Psoas muscle (tissue), 8 donors: ENCODE measurements around the gene KLHDC7A. TPM values are rescaled to one million over a fixed set of nuclear protein-coding genes. Genes with fewer than 3 reads are reported as not detected.

ENCODE experiments used
- ATAC-seq, 4 donors: fragments of 200-7000 bp; cut with Tn5 transposase; one replicate each; pipeline ENCODE4 v1.9.1; 2020; ENCODE audit warnings: moderate library complexity in 3 of 4, mild to moderate bottlenecking in 2 of 4
- DNase-seq, 2 donors: peaks; one replicate each; pipeline ENCODE4 v3.0.0-alpha.2; 2020
- H3K27ac ChIP-seq: fragments of 200-600 bp; one replicate; pipeline ENCODE4 v1.8.0; 2022
- H3K27me3 ChIP-seq, 3 donors: fragments of 200-600 bp in 1 of 3; one replicate each; pipeline versions ENCODE4 v1.6.1 to v1.8.0; 2013 to 2022; ENCODE audit warnings: low read length in 2 of 3, mild to moderate bottlenecking in 2 of 3, moderate library complexity in 1 of 3; ENCODE audit not compliant: insufficient read depth in 3 of 3
- H3K36me3 ChIP-seq, 2 donors: fragments of 200-600 bp in 1 of 2; one replicate each; pipeline versions ENCODE4 v1.6.1 to v1.8.0; 2013 to 2022; ENCODE audit warnings: low read depth in 1 of 2, mild to moderate bottlenecking in 1 of 2, moderate library complexity in 1 of 2; ENCODE audit not compliant: insufficient read depth in 1 of 2
- H3K4me1 ChIP-seq: fragments of 200-600 bp; one replicate; pipeline ENCODE4 v1.8.0; 2022
- H3K4me3 ChIP-seq: fragments of 200-600 bp; one replicate; pipeline ENCODE4 v1.8.0; 2022; ENCODE audit warnings: mild to moderate bottlenecking
- H3K9me3 ChIP-seq: fragments of 200-600 bp; one replicate; pipeline ENCODE4 v1.8.0; 2022
- whole genome bisulfite sequencing, 3 donors: extraction: QIAGEN DNeasy Blood & Tissue Kit; methylation state at CpG; one replicate each; pipeline versions ENCODE4 v1.1.6 to v1.1.7; 2013; 5-methylcytosine and 5-hydroxymethylcytosine counted together
- intact Hi-C, 2 donors: fragments of 100-400 bp; cut with DNase I; formaldehyde crosslinking; loops; one replicate each; pipeline versions ENCODE4 v1.11.0 to v1.14.2; 2022
- polyA plus RNA-seq, 3 donors: library from polyadenylated mRNA; stranded (reverse); fragments of 200-250 nt; gene quantifications; one replicate each; pipeline ENCODE4 v1.2.3, GENCODE V29; 2013
- total RNA-seq, 4 donors: library from RNA; stranded (reverse); fragmentation: NEBNext Ultra II Directional in 2 of 4; extraction: Animal tissue kit (Norgen Biotek cat#: 25700) in 2 of 4; gene quantifications; one replicate each; pipeline versions ENCODE4 v1.2.1 to v1.2.4, GENCODE V29; 2021 to 2023
- TF ChIP-seq, protein P1 (sequence below): fragments of 200-600 bp; IDR thresholded peaks from one replicate; pipeline ENCODE4 v1.8.0; 2022; ENCODE audit warnings: antibody characterized with exemption
- donor health status: healthy with polysubstance abuse.
- donor health status: DM: no; HTN: no; CAD: no; lungs with moderate emphysema.
- donor health status: Bipolar disorder and iron deficiency.
- donor health status: healthy.
- donor health status: DM: yes; HTN: yes; CAD: no.
- donor health status: DM: no; HTN: no; CAD: no.
- donor health status: DM: no; HTN: no; CAD: no.
- donor health status: DM: yes; HTN: yes; CAD: no.

KLHDC7A gene
- total and polyA plus RNA-seq, 7 donors, result 0.01 TPM; not detected in 6

DNA sequence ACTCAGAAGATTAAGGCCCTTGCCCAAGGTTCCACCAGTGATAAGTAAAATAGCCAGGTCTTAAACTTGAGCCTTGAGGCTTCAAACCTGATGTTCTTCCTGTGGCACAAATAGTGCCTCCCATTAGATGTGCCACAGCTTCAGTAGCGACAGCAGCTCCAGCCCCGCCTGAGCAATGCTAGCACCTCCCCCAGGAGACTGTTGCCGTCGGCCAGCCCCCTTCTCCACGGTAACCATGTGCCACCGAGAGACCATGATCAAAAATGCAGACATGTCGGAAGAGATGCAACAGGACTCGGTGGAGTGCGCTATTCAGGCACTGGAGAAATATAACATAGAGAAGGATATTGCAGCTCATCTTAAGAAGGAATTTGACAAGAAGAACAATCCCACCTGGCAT, 32.2 kb downstream of the KLHDC7A start:
- Histone ChIP-seq H3K4me3 (no peak overlapping the region), H3K27me3 (no peaks in the 10 kb centered on the region), H3K4me1 (no peaks in the 10 kb centered on the region), H3K27ac (no peak overlapping the region), H3K9me3 (peaks cover 28% of the 10 kb centered on the region), H3K36me3 (no peaks in the 10 kb centered on the region)
- TF ChIP-seq, protein P1, sequence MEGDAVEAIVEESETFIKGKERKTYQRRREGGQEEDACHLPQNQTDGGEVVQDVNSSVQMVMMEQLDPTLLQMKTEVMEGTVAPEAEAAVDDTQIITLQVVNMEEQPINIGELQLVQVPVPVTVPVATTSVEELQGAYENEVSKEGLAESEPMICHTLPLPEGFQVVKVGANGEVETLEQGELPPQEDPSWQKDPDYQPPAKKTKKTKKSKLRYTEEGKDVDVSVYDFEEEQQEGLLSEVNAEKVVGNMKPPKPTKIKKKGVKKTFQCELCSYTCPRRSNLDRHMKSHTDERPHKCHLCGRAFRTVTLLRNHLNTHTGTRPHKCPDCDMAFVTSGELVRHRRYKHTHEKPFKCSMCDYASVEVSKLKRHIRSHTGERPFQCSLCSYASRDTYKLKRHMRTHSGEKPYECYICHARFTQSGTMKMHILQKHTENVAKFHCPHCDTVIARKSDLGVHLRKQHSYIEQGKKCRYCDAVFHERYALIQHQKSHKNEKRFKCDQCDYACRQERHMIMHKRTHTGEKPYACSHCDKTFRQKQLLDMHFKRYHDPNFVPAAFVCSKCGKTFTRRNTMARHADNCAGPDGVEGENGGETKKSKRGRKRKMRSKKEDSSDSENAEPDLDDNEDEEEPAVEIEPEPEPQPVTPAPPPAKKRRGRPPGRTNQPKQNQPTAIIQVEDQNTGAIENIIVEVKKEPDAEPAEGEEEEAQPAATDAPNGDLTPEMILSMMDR, result no peak
- ATAC-seq (no peak), DNase-seq (no peak)
- WGBS, 3 donors, result 53 to 59% (median 56%) methylated on average over 9 of the region's 9 CpGs
- intact Hi-C loops, result no loop called here

DNA sequence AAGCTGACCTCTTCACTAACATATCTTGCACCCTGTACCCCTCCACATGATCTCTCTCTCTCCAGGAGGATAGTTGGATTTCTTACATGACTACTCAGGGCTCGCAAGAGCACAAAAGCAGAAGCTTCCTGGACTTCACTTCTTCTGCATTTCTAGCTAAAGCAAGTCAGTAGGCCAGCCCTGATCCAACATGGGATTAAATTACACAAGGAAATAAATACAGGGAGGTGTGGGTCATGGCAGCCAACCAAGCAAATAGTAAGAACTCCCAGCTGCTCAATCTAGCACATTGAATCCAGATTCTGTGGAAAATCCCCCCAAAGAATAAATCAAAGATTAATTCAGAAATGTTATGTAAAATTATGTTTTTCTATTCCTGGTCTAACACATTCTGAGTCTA, 33.3 kb downstream of the KLHDC7A start:
- 43 to 56% (median 51%) methylated on average over 1 of the region's 1 CpG for WGBS, 3 donors
- Histone ChIP-seq H3K9me3 (peaks cover 20% of the 10 kb centered on the region), H3K36me3 (no peaks in the 10 kb centered on the region), H3K4me1 (no peaks in the 10 kb centered on the region), H3K27ac (no peak overlapping the region), H3K27me3 (no peaks in the 10 kb centered on the region), H3K4me3 (no peak overlapping the region)
- TF ChIP-seq, protein P1, result no peak
- DNase-seq (no peak), ATAC-seq (no peak)
- intact Hi-C loops, result no loop called here

DNA sequence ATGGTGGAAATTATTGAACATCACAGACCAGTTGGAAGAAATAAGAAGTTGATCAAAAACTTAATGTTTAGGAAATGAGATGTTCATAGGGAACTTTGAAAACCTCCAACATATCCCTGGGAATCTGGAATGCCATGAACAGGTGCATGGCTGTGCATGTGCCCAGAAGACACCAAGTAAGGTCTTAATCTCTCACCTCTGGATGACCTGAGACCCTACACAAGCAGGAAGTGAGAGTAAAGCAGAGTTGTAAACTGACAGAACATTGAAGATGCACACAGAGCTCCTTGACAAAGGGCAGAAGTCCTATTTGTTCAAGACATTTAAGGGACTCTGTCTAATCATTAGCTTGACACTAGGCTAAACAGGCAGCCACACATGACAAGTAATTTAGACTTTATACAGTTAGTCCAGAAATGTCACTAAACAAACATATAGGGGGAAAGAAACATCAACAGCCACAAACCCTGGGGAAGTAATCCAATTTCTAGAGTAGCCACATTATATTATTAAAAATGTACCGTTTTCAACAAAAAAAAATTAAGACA, 34.5 kb downstream of the KLHDC7A start:
- Histone ChIP-seq H3K4me3 (no peak overlapping the region), H3K9me3 (peaks cover 20% of the 10 kb centered on the region), H3K36me3 (no peaks in the 10 kb centered on the region), H3K27me3 (peaks cover 0 to 6% (median 0%) of the 10 kb centered on the region in 3 donors), H3K4me1 (no peaks in the 10 kb centered on the region), H3K27ac (no peak overlapping the region)
- ATAC-seq (no peak), DNase-seq (no peak)
- WGBS, 3 donors, result 69 to 75% (median 73%) methylated on average over 1 of the region's 1 CpG
- TF ChIP-seq, protein P1, result no peak
- intact Hi-C loops, result no loop called here

DNA sequence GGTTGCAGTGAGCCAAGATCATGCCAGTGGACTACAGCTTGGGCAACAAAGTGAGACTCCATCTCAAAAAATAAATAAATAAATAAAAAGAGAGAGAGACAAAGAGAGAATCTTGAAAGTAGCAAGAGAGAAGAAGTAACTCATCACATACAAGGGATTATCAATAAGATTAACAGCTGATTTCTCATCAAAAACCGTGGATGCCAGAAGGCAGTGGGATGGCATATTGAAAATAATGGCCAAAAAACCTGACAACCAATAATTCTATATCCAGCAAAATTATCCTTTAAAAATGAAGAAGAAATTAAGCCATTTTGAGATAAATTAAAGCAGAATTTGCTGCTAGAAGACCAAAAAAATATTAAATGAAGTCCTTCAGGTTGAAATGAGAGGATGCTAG, 35.7 kb downstream of the KLHDC7A start:
- 47 to 78% (median 60%) methylated on average over 1 of the region's 1 CpG for WGBS, 3 donors
- Histone ChIP-seq H3K4me1 (no peaks in the 10 kb centered on the region), H3K27me3 (peaks cover 0 to 6% (median 0%) of the 10 kb centered on the region in 3 donors), H3K36me3 (no peaks in the 10 kb centered on the region), H3K27ac (no peak overlapping the region), H3K4me3 (no peak overlapping the region), H3K9me3 (peaks cover 20% of the 10 kb centered on the region)
- DNase-seq (no peak), ATAC-seq (no peak)
- intact Hi-C loops, result no loop called here
- TF ChIP-seq, protein P1, result no peak
